H1 (cell line): ENCODE results near the gene CPLANE1. TPM values are rescaled to one million over a fixed set of nuclear protein-coding genes. Genes with fewer than 3 reads are reported as not detected.

Experiments used
- BRCA1 ChIP-seq: IDR thresholded peaks from 2 replicates; pipeline ENCODE4 v1.6.1; 2012; ENCODE audit warnings: low read depth, low read length, improper control_type of control experiment
- CTBP2 ChIP-seq: IDR thresholded peaks from 2 replicates; pipeline ENCODE4 v1.7.0; 2011; ENCODE audit warnings: borderline replicate concordance, mild to moderate bottlenecking, moderate library complexity, mixed read lengths, low read length; ENCODE audit not compliant: insufficient read depth, insufficient read length
- GTF2F1 ChIP-seq: IDR thresholded peaks from 2 replicates; pipeline ENCODE4 v1.6.1; 2012; ENCODE audit warnings: low read depth, low read length, improper control_type of control experiment, borderline replicate concordance
- KDM4A ChIP-seq: IDR thresholded peaks from one replicate; pipeline ENCODE4 v1.7.1; 2012; ENCODE audit warnings: low read depth, mild to moderate bottlenecking, moderate library complexity, low read length, inconsistent platforms; ENCODE audit not compliant: severe bottlenecking
- RBBP5 ChIP-seq: IDR thresholded peaks from 2 replicates; pipeline ENCODE4 v1.7.1; 2012; ENCODE audit warnings: low read depth, mild to moderate bottlenecking, inconsistent platforms, low read length, moderate library complexity, borderline replicate concordance
- SIRT6 ChIP-seq: IDR thresholded peaks from one replicate; pipeline ENCODE4 v1.7.1; 2012; ENCODE audit warnings: low read length, inconsistent platforms
- SRF ChIP-seq: IDR thresholded peaks from 2 replicates; pipeline ENCODE4 v1.6.1; 2011; ENCODE audit warnings: mild to moderate bottlenecking, low read depth, low read length, moderate library complexity
- TAF1 ChIP-seq: IDR thresholded peaks from 2 replicates; pipeline ENCODE4 v1.6.1; 2011; ENCODE audit warnings: mild to moderate bottlenecking, low read depth, low read length
- polyA plus RNA-seq, 7 experiments: library from polyadenylated mRNA; depleted of rRNA in 3 of 7; stranded (reverse) in 5 of 7; unstranded in 2 of 7; fragments of >200 nt in 5 of 7; fragments of 200-250 nt in 2 of 7; gene quantifications; 1 replicate in 5 of 7; 2 replicates in 1 of 7; 4 replicates in 1 of 7; pipeline versions ENCODE4 v1.2.1 to v1.2.3, GENCODE V29; 2011 to 2013; ENCODE audit warnings: missing spikeins in 2 of 7, mixed read lengths in 2 of 7
- total RNA-seq: library from RNA; stranded (reverse); fragmentation: NEBNext Ultra II Directional; extraction: Animal tissue kit (Norgen Biotek cat#: 25700); gene quantifications from 2 replicates; pipeline ENCODE4 v1.2.1, GENCODE V29; 2021
- TF ChIP-seq, protein P1 (sequence below): fragments of 300-600 bp; sonication (generic); IDR thresholded peaks from 2 replicates; pipeline ENCODE4 v1.7.1; 2012; ENCODE audit warnings: low read length, moderate library complexity, mild to moderate bottlenecking, inconsistent platforms; ENCODE audit not compliant: insufficient replicate concordance
- TF ChIP-seq, protein P2 (sequence below): IDR thresholded peaks from 2 replicates; pipeline ENCODE4 v1.6.1; 2012; ENCODE audit warnings: low read length, inconsistent platforms

The CPLANE1 gene
- total and polyA plus RNA-seq, 2 of the 8 experiments (the other 6 are each of a cell fraction or from before 2014, with no cell fraction given) = 2.2 to 8.8 TPM

DNA sequence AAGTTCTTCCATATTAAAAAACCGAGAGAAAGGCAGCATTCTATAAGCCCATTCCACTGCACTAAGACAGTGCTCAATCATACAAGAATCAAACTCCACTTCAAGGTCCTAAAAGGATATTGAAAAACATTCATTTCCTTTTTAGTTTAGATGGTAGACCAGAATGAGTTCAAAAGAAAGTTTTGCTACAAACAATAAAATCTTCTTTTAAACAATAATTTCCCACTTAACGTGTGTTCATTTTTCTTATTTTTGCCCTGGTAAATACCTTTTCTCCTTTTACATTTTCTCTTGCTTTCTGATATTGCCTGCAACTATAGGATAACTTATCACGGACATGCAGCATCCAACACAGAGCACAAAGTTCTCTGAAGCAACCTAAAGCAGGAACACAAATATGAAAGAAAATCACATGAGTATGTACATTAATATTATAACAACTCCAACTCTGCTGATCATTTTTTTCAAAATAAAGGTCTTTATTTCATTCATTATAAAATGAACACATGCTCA is 61.7 kb downstream of the CPLANE1 start (continued):
- TF ChIP-seq, protein P1, sequence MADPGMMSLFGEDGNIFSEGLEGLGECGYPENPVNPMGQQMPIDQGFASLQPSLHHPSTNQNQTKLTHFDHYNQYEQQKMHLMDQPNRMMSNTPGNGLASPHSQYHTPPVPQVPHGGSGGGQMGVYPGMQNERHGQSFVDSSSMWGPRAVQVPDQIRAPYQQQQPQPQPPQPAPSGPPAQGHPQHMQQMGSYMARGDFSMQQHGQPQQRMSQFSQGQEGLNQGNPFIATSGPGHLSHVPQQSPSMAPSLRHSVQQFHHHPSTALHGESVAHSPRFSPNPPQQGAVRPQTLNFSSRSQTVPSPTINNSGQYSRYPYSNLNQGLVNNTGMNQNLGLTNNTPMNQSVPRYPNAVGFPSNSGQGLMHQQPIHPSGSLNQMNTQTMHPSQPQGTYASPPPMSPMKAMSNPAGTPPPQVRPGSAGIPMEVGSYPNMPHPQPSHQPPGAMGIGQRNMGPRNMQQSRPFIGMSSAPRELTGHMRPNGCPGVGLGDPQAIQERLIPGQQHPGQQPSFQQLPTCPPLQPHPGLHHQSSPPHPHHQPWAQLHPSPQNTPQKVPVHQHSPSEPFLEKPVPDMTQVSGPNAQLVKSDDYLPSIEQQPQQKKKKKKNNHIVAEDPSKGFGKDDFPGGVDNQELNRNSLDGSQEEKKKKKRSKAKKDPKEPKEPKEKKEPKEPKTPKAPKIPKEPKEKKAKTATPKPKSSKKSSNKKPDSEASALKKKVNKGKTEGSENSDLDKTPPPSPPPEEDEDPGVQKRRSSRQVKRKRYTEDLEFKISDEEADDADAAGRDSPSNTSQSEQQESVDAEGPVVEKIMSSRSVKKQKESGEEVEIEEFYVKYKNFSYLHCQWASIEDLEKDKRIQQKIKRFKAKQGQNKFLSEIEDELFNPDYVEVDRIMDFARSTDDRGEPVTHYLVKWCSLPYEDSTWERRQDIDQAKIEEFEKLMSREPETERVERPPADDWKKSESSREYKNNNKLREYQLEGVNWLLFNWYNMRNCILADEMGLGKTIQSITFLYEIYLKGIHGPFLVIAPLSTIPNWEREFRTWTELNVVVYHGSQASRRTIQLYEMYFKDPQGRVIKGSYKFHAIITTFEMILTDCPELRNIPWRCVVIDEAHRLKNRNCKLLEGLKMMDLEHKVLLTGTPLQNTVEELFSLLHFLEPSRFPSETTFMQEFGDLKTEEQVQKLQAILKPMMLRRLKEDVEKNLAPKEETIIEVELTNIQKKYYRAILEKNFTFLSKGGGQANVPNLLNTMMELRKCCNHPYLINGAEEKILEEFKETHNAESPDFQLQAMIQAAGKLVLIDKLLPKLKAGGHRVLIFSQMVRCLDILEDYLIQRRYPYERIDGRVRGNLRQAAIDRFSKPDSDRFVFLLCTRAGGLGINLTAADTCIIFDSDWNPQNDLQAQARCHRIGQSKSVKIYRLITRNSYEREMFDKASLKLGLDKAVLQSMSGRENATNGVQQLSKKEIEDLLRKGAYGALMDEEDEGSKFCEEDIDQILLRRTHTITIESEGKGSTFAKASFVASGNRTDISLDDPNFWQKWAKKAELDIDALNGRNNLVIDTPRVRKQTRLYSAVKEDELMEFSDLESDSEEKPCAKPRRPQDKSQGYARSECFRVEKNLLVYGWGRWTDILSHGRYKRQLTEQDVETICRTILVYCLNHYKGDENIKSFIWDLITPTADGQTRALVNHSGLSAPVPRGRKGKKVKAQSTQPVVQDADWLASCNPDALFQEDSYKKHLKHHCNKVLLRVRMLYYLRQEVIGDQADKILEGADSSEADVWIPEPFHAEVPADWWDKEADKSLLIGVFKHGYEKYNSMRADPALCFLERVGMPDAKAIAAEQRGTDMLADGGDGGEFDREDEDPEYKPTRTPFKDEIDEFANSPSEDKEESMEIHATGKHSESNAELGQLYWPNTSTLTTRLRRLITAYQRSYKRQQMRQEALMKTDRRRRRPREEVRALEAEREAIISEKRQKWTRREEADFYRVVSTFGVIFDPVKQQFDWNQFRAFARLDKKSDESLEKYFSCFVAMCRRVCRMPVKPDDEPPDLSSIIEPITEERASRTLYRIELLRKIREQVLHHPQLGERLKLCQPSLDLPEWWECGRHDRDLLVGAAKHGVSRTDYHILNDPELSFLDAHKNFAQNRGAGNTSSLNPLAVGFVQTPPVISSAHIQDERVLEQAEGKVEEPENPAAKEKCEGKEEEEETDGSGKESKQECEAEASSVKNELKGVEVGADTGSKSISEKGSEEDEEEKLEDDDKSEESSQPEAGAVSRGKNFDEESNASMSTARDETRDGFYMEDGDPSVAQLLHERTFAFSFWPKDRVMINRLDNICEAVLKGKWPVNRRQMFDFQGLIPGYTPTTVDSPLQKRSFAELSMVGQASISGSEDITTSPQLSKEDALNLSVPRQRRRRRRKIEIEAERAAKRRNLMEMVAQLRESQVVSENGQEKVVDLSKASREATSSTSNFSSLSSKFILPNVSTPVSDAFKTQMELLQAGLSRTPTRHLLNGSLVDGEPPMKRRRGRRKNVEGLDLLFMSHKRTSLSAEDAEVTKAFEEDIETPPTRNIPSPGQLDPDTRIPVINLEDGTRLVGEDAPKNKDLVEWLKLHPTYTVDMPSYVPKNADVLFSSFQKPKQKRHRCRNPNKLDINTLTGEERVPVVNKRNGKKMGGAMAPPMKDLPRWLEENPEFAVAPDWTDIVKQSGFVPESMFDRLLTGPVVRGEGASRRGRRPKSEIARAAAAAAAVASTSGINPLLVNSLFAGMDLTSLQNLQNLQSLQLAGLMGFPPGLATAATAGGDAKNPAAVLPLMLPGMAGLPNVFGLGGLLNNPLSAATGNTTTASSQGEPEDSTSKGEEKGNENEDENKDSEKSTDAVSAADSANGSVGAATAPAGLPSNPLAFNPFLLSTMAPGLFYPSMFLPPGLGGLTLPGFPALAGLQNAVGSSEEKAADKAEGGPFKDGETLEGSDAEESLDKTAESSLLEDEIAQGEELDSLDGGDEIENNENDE = no peak
- TF ChIP-seq BRCA1 (no peak), CTBP2 (no peak), RBBP5 (no peak), SIRT6 (no peak), TAF1 (no peak), KDM4A (no peak), GTF2F1 (no peak), SRF (no peak)
- TF ChIP-seq, protein P2, sequence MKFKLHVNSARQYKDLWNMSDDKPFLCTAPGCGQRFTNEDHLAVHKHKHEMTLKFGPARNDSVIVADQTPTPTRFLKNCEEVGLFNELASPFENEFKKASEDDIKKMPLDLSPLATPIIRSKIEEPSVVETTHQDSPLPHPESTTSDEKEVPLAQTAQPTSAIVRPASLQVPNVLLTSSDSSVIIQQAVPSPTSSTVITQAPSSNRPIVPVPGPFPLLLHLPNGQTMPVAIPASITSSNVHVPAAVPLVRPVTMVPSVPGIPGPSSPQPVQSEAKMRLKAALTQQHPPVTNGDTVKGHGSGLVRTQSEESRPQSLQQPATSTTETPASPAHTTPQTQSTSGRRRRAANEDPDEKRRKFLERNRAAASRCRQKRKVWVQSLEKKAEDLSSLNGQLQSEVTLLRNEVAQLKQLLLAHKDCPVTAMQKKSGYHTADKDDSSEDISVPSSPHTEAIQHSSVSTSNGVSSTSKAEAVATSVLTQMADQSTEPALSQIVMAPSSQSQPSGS = no peak
